ENCODE data around the gene CCDC60. TPM values are rescaled to one million over a fixed set of nuclear protein-coding genes. Genes with fewer than 3 reads are reported as not detected.

CCDC60 gene
- total RNA-seq, 1 experiment from 2014 or later: not detected

DNA sequence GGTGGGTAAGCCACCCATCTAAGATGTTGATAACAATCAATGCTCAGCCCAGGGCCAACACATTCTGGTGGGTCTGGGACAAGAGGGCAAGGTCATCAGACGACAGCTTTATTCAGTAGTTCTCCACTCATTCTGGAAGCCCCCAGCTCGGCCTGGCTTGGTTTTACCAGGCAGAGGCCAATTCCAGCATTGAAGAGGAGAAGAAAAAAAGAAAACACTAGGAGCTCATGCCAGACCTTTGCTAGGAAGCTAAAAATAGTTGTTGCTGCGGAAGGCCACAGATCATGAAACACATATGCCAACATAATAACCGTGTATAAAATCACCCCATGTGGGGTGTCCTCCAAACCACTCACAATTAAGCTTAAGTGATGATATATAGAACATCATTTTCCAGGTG, 44.4 kb downstream of the CCDC60 start:
- DNase-seq (ENCODE audit: low read depth, low spot score): no peak
- no TSS peak for BruUV-seq (replicated peaks)
- Histone ChIP-seq H3K27ac (ENCODE audit: low read depth, low read length) (no peak overlapping the region), H4K20me1 (ENCODE audit: insufficient read depth) (no peaks in the 10 kb centered on the region; the same call in 1 of the 2 replicates), H3K4me2 (ENCODE audit: low read length) (no peak overlapping the region), H3K9ac (ENCODE audit: low read length) (no peak overlapping the region), H3K9me2 (ENCODE audit: insufficient read depth) (no peaks in the 10 kb centered on the region), H3K36me3 (ENCODE audit: control insufficient read depth in 1 of 2, insufficient read depth in 2 of 2, low read length in 2 of 2) (no peaks in the 10 kb centered on the region), H2AFZ (ENCODE audit: low read depth, low read length, poor library complexity, severe bottlenecking) (no peak overlapping the region), H3K9me3 (ENCODE audit: control insufficient read depth in 1 of 2, insufficient read depth in 1 of 2, low read depth in 1 of 2, low read length in 2 of 2) (no peaks in the 10 kb centered on the region), H3K27me3 (ENCODE audit: insufficient read depth, low read length) (peaks cover 16% of the 10 kb centered on the region), H3K4me3 (replicated peaks in 1 of 2; ENCODE audit: low read depth in 1 of 2, low read length in 2 of 2) (no peak overlapping the region), H3K79me2 (ENCODE audit: insufficient read depth, low read length) (no peaks in the 10 kb centered on the region), H3K4me1 (ENCODE audit: control insufficient read depth in 1 of 2, insufficient read depth in 2 of 2, low read length in 2 of 2) (no peaks in the 10 kb centered on the region)
- ATAC-seq: no peak
- POLR2A ChIA-PET: no interaction called here
- CTCF ChIA-PET: no interaction called here
- RAD21 ChIA-PET (ENCODE audit: low non-redundant PET in 1 of 2, low total read pairs in 2 of 2, uncharacterized antibody in 2 of 2, unreplicated experiment in 2 of 2): no interaction called here
- TF ChIP-seq SRF (IDR thresholded peaks at IDR 0.05; ENCODE audit: low read depth) (no peak), MAX (IDR thresholded peaks at IDR 0.05) (no peak), ZFX (IDR thresholded peaks at IDR 0.05) (no peak), POLR2A (IDR thresholded peaks at IDR 0.05; ENCODE audit: borderline replicate concordance, extremely low read depth, insufficient read depth, insufficient read length) (no peak), ZNF274 (IDR thresholded peaks at IDR 0.05; ENCODE audit: low read depth, low read length) (no peak), POLR2AphosphoS5 (IDR thresholded peaks at IDR 0.05; ENCODE audit: low read depth, low read length) (no peak), SP1 (IDR thresholded peaks at IDR 0.05; ENCODE audit: low read depth) (no peak), EZH2 (IDR thresholded peaks at IDR 0.05) (no peak), TCF7L2 (IDR thresholded peaks at IDR 0.05; ENCODE audit: borderline replicate concordance, extremely low read depth, insufficient read depth, insufficient read length) (no peak), ELF1 (IDR thresholded peaks at IDR 0.05; ENCODE audit: borderline replicate concordance, low read depth) (no peak)
- TF ChIP-seq, protein P1, sequence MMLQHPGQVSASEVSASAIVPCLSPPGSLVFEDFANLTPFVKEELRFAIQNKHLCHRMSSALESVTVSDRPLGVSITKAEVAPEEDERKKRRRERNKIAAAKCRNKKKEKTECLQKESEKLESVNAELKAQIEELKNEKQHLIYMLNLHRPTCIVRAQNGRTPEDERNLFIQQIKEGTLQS (IDR thresholded peaks at IDR 0.05): no peak
- intact Hi-C loops (cut with micrococcal nuclease): no loop called here

Measured in HCT116 (cell line).